PC-3 (cell line): ENCODE data around the gene ALX3. TPM values are rescaled to one million over a fixed set of nuclear protein-coding genes. Genes with fewer than 3 reads are reported as not detected.

Experiments used
- ATAC-seq: fragments of 200-7000 bp; cut with Tn5 transposase; 2 replicates; pipeline ENCODE4 v1.9.1; 2020; ENCODE audit warnings: mild to moderate bottlenecking, moderate library complexity
- BruUV-seq: library from RNA; stranded (reverse); fragments of 400-500 nt; replicated peaks from 2 replicates; lab custom pipeline; 2021; lab: Mats Ljungman, UMichigan
- CTCF ChIA-PET: fragments of 300-600 bp; sonication (Branson Sonifier 250); formaldehyde crosslinking; loops from one replicate; lab custom pipeline; 2022; ENCODE audit warnings: antibody characterized with exemption; lab: Charles Lee
- POLR2A ChIA-PET: fragments of 300-600 bp; sonication (Branson Sonifier 250); formaldehyde crosslinking; loops from one replicate; lab custom pipeline; 2022; ENCODE audit warnings: antibody characterized with exemption; ENCODE audit not compliant: unreplicated experiment; lab: Charles Lee
- DNase-seq: peaks from one replicate; pipeline ENCODE4 v3.0.0-alpha.2; 2015
- H2AFZ ChIP-seq: fragments of 300-600 bp; sonication (generic); 2 replicates; pipeline ENCODE4 v1.6.0; 2016; ENCODE audit warnings: antibody characterized with exemption, low read length
- H3F3A ChIP-seq: fragments of 300-600 bp; sonication (generic); one replicate; pipeline ENCODE4 v1.6.0; 2017; ENCODE audit warnings: antibody characterized with exemption, low read length, control low read depth, mild to moderate bottlenecking; ENCODE audit not compliant: unreplicated experiment
- H3K27ac ChIP-seq: fragments of 300-600 bp; sonication (generic); 2 replicates; pipeline ENCODE4 v1.5.1; 2016; ENCODE audit warnings: mild to moderate bottlenecking, low read length
- H3K27me3 ChIP-seq: fragments of 300-600 bp; sonication (generic); 2 replicates; pipeline ENCODE4 v1.6.1; 2016; ENCODE audit warnings: low read length, mixed read lengths
- H3K36me3 ChIP-seq: fragments of 300-600 bp; sonication (generic); 2 replicates; pipeline ENCODE4 v1.6.1; 2016; ENCODE audit warnings: low read depth, mixed run types, low read length, mixed read lengths
- H3K4me1 ChIP-seq: fragments of 300-600 bp; sonication (generic); 2 replicates; pipeline ENCODE4 v1.5.1; 2016; ENCODE audit warnings: low read length; ENCODE audit not compliant: insufficient read depth
- H3K4me2 ChIP-seq: fragments of 300-600 bp; sonication (generic); 2 replicates; pipeline ENCODE4 v1.6.0; 2016; ENCODE audit warnings: low read length
- H3K4me3 ChIP-seq: fragments of 300-600 bp; sonication (generic); 2 replicates; pipeline ENCODE4 v1.5.1; 2016; ENCODE audit warnings: mild to moderate bottlenecking, low read length, mixed read lengths
- H3K79me2 ChIP-seq: fragments of 300-600 bp; sonication (generic); 2 replicates; pipeline ENCODE4 v1.6.1; 2017; ENCODE audit warnings: low read length, mixed read lengths
- H3K9ac ChIP-seq: fragments of 300-600 bp; sonication (generic); 2 replicates; pipeline ENCODE4 v1.6.0; 2016; ENCODE audit warnings: mild to moderate bottlenecking, low read length
- H3K9me2 ChIP-seq: fragments of 300-600 bp; sonication (generic); replicated peaks from 2 replicates; pipeline ENCODE4 v1.6.1; 2016; ENCODE audit warnings: mixed run types, low read length, mixed read lengths
- H3K9me3 ChIP-seq: fragments of 300-600 bp; sonication (generic); 2 replicates; pipeline ENCODE4 v1.6.1; 2016; ENCODE audit warnings: low read length, mixed read lengths
- H4K20me1 ChIP-seq: fragments of 300-600 bp; sonication (generic); 2 replicates; pipeline ENCODE4 v1.6.1; 2016; ENCODE audit warnings: low read length, mixed read lengths
- EZH2 ChIP-seq: fragments of 300-600 bp; sonication (generic); IDR thresholded peaks from one replicate; pipeline ENCODE4 v1.6.1; 2017; ENCODE audit warnings: antibody characterized with exemption, mild to moderate bottlenecking, low read length; ENCODE audit not compliant: unreplicated experiment
- EZH2phosphoT487 ChIP-seq: fragments of 300-600 bp; sonication (generic); IDR thresholded peaks from 2 replicates; pipeline ENCODE4 v1.6.1; 2018; ENCODE audit warnings: mild to moderate bottlenecking, antibody characterized with exemption, low read length, borderline replicate concordance
- intact Hi-C: fragments of 100-400 bp; cut with micrococcal nuclease; formaldehyde crosslinking; loops from 2 replicates; pipeline ENCODE4 v1.9.0; 2023
- total RNA-seq: library from RNA; depleted of rRNA; stranded (reverse); fragments of >200 nt; gene quantifications from 2 replicates; pipeline ENCODE4 v1.2.3, GENCODE V29; 2014
- TF ChIP-seq, protein P1 (sequence below): fragments of 300-600 bp; sonication (generic); conservative IDR thresholded peaks from 2 replicates; pipeline ENCODE4 v1.5.1; 2017; ENCODE audit warnings: antibody characterized with exemption, low read depth, mild to moderate bottlenecking, low read length

ALX3 gene
- total RNA-seq, 1 experiment from 2014 or later: not detected

GRCh38 chr1:110106013-110106941 is 35.8 kb upstream of the ALX3 start:
- Histone ChIP-seq H2AFZ (peak overlapping the region; percentile 12), H3K27me3 (peaks cover 26% of the 10 kb centered on the region; the same call in 1 of the 2 replicates), H3K9me2 (no peaks in the 10 kb centered on the region), H3K4me1 (peaks cover 4% of the 10 kb centered on the region; the same call in 1 of the 2 replicates), H4K20me1 (no peaks in the 10 kb centered on the region), H3K36me3 (no peaks in the 10 kb centered on the region), H3F3A (no peaks in the 10 kb centered on the region), H3K4me2 (no peak overlapping the region), H3K4me3 (no peak overlapping the region), H3K79me2 (no peaks in the 10 kb centered on the region), H3K27ac (no peak overlapping the region), H3K9me3 (no peaks in the 10 kb centered on the region), H3K9ac (no peak overlapping the region)
- DNase-seq (peak; percentile 74), ATAC-seq (peak; percentile 94)
- intact Hi-C loops: loop anchor here (1.0 kb wide), 3 partner anchors 18 to 77 kb away; no protein-coding TSS in a partner anchor
- no peak for TF ChIP-seq EZH2
- TF ChIP-seq, protein P1, sequence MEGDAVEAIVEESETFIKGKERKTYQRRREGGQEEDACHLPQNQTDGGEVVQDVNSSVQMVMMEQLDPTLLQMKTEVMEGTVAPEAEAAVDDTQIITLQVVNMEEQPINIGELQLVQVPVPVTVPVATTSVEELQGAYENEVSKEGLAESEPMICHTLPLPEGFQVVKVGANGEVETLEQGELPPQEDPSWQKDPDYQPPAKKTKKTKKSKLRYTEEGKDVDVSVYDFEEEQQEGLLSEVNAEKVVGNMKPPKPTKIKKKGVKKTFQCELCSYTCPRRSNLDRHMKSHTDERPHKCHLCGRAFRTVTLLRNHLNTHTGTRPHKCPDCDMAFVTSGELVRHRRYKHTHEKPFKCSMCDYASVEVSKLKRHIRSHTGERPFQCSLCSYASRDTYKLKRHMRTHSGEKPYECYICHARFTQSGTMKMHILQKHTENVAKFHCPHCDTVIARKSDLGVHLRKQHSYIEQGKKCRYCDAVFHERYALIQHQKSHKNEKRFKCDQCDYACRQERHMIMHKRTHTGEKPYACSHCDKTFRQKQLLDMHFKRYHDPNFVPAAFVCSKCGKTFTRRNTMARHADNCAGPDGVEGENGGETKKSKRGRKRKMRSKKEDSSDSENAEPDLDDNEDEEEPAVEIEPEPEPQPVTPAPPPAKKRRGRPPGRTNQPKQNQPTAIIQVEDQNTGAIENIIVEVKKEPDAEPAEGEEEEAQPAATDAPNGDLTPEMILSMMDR: peak; percentile 91
- POLR2A ChIA-PET: no interaction called here
- BruUV-seq: no TSS peak
- CTCF ChIA-PET: interaction anchor here (0.5 to 0.7 kb wide), 2 partner anchors 11 to 18 kb away, joined by 4 to 11 read pairs; no protein-coding TSS in a partner anchor

DNA sequence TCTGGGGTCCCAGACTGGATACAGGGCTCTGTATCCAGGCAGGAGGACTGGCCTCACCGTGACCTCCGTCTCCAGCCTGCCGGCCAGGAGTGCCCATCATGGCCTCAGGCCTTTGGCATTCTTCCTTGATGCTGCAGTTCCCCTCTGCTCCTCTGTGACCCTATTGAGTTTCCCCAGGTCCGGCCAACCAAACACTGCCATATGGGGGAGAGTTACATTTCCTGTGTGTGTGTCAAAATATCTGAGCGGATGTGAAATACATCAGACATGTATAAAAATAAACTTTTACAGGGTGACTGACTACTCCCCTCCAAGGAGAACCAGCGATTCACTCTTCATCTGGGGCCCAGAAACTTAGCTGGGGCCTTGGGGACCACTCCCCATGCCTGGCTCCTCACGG is 31.6 kb upstream of the ALX3 start:
- H3K4me1 ChIP-seq: peaks cover 4% of the 10 kb centered on the region; the same call in 1 of the 2 replicates
- intact Hi-C loops: no loop called here
- ATAC-seq: no peak
- H3F3A ChIP-seq: no peaks in the 10 kb centered on the region
- no peaks in the 10 kb centered on the region for H3K9me3 ChIP-seq
- H3K9me2 ChIP-seq: no peaks in the 10 kb centered on the region
- no peak overlapping the region for H3K27ac ChIP-seq
- CTCF ChIA-PET: no interaction called here
- H2AFZ ChIP-seq: peak overlapping the region; percentile 57
- POLR2A ChIA-PET: no interaction called here
- H3K79me2 ChIP-seq: no peaks in the 10 kb centered on the region
- TF ChIP-seq EZH2phosphoT487: no peak
- DNase-seq: no peak
- no TSS peak for BruUV-seq
- 0 out of 2 replicates have a peak overlapping the region, but pooled peaks have one; percentile 26 for H3K4me2 ChIP-seq
- H3K36me3 ChIP-seq: no peaks in the 10 kb centered on the region
- H3K4me3 ChIP-seq: no peak overlapping the region
- H3K9ac ChIP-seq: no peak overlapping the region
- H4K20me1 ChIP-seq: no peaks in the 10 kb centered on the region
- no peaks in the 10 kb centered on the region for H3K27me3 ChIP-seq

- TF ChIP-seq EZH2: no peak
- no peak for TF ChIP-seq EZH2phosphoT487
- TF ChIP-seq, protein P1: no peak
- Histone ChIP-seq H3K9me2 (no peaks in the 10 kb centered on the region), H3K79me2 (no peaks in the 10 kb centered on the region), H2AFZ (no peak overlapping the region), H3K27ac (no peak overlapping the region), H3K4me2 (no peak overlapping the region), H3K4me3 (no peak overlapping the region), H3K27me3 (no peaks in the 10 kb centered on the region), H4K20me1 (no peaks in the 10 kb centered on the region), H3K4me1 (peaks cover 4% of the 10 kb centered on the region; the same call in 1 of the 2 replicates), H3K9me3 (no peaks in the 10 kb centered on the region), H3F3A (no peaks in the 10 kb centered on the region), H3K36me3 (no peaks in the 10 kb centered on the region), H3K9ac (no peak overlapping the region)
- ATAC-seq (no peak), DNase-seq (no peak)
- POLR2A ChIA-PET: no interaction called here
- CTCF ChIA-PET: no interaction called here
- BruUV-seq: no TSS peak
- intact Hi-C loops: no loop called here
These were observed 29.9 kb upstream of the ALX3 start for GRCh38 chr1:110100335-110100734.
